GM18870 (cell line): ENCODE results near the gene MATN1.

Experiments
- ATAC-seq: cut with Tn5 transposase; IDR thresholded peaks from one replicate; pipeline ENCODE4 v1.9.1; 2021; ENCODE audit warnings: moderate library complexity; ENCODE audit not compliant: unreplicated experiment

Gene MATN1

DNA sequence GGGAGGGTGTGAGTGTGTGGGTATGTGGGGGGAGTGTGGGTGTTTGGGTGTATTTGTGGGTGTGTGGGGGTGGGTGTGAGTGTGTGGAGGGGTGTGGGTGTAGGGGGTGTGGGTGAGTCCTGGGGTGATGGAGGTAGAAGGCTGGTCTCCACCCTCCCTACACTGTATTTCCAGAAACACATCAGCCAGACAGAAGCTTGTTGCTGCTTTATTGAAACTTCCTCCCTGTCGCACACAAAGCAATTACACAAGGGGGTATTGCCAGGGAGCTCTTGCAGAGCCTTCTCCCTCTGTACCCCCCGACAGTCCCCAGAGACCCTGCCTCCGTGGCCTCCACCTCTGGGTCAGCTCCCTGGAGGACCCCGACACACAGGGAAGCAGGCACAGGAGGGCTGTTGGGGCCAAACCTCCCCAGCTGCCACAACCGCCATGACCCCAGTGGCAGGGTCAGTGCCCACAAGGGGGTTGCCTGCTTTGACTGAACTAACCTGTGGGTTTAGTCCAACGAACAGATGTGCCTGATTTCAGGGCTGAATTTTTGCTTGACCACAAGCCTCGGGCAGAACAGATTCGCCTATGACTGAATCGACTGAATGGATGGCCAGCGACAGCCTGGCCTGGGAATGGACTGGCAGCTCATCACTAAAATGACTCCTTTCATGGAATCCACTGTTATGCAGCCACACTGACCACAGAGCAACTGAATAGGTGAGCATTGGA, 9.1 kb upstream of the MATN1 start:
- no peak for ATAC-seq

DNA sequence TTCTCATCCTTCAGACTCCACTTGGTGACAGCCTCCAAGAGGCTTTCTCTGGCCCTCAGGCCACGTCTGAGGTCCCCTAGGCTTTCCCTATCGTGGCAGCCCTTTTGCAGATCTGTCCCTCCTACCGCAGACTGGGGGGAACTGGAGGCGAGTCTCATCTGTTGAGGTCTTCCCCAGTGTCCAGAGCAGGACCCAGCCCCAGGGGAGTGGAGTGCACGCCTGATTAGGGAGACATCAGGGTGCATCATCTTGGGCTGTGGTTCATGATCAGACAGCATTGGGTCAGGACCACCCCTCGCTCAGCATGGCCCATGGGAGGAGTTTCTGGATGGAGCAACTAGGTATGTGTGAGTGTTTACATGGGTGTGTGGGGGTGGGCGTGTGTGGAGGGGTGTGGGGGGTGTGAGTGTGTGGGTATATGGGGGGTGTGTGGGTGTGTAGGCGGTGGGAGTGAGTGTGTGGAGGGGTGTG, 8.5 kb upstream of the MATN1 start:
- ATAC-seq, result no peak

DNA sequence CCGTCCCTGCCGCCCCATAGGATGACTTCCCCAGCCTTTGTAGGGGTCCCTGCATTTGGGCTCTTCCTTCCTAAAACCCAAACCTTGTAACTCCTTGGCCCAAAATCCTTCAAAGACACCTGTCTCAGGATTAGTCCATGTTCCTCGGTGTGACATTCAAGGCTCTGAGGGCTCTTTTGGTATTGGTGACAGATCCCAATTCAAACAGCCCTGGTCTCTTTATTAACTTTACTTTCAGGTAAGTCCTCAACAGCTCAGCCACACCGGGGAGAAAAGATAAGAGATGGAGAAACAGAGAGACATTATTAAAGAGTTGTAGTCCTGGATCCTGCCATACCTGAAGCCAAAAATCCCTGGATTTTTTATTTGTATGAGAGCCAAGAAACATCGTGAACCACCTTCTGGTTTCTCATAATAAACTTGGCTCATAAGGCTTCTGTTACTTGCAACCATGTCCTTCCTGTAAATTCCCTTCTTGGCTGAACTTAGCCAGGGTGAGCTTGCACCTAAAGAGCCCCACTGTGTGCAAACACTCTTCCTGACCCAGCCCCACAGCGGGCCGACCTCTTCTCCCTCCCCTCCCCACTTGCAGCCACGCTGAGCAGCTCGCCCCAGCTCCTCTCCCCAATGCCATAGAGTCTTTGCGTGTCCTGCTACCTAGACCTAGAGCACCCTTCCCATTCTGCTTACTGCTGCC, 7.9 kb upstream of the MATN1 start:
- ATAC-seq, result no peak

DNA sequence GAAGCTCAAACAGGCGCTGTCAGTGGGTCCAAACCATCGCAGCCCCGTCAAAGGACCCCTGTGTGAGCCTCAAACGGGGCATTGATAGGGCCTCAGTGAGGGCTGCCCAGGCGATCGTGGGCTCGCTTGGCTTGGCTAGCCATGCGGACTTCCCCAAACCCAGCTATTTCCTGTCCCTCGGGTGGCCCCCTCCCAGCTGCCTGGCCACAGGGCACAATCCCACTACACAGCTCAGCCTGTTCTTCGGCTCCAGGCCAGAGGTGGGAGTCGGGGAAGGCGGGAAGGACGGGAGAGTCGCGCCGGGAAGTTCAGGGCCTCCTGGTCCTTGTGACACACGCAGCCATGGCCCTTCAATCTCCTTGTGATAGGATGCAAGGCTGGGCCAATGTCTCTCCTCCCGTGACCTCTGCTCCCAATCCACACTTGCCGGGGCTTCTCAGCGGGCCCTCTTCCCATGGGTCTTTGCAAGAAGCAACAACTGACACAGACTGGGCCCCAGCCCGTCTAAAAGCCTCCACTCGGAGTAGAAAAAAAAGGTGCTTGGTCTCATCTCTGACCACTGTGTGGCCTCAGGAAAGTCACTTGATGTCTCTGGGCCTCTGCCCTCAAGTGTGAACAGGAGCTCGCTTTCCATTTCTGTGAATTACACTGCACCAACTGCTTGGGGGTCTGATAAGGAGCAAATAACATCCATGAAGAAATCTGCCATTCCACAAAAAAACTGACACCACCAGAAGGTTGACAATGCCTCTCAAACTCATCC, 7.1 kb upstream of the MATN1 start:
- no peak for ATAC-seq

DNA sequence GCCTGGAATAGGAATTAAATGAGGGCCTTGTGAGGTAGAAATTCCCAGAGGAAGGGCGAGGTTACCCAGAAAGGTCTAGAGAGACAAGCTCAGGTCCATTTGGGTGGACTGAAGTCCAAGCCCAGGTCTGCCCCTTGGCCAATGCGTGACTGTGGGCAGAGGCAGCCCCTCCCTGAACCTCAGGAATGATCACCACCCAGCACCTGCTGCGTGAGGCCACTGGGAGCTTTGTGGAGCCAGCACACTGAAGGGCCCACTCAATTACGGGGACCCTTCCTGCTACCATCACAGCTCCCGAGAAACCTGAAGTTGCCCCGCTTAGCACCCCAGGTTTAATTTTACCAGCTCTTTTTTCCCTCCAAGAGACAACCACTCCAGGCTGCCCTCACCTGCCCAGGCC, 6.5 kb upstream of the MATN1 start:
- ATAC-seq, result no peak

DNA sequence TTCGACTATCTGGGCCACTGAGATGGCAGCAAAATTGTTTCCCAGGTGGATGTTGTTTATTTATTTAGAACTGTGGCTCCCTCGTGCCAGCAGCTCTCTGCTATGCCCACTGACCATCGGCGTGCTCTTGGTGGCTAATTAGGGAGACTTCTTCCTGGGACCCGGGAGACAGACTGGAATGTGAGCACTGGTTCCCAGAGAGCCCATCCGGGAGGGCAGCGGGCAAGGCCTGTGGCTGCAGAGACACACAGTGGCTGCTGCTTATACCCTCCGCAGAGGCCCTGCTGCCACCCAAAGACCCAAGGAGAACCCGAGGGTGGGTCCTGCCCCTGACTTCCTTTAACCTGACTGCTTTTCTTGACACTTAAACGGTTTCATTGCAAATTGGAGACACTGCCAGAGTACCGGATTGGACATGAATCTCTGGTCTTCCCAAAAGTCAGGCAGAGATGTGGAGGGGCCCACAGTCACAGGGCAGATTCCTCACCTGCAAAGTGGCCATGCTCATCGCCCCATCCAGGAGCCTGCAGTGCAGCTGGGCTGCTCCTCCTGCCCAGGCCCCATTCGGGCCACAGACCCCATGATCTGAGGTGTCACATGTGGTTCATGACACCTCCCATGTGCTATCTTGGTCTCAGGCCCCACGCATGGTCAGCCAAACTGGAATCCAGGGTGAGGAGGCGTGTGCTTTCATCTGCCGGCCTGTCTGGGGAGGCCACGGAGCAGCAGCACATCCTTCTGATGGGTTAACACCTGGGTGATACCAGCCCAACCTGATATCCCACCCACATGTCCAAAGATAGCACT, 5.7 kb upstream of the MATN1 start:
- ATAC-seq, result no peak

DNA sequence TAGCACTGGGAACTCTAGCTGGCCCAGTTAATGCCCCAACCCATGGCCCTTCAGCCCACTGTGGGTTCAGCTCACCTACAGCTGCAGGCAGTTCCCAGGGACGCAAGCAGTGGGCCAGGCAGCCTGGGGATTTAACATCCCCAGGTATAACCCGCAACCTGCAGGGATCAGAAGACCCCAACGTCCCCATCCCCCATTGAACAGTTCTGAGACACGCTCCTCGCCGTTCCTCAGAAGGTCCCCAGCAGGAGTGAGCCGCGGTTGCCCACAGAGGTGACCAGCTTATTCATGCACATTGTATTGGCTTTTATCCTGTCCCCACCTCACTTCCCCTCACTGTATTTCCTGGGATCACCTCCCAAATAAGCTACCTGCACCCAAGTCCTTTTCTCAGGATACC, 5.0 kb upstream of the MATN1 start:
- no peak for ATAC-seq

DNA sequence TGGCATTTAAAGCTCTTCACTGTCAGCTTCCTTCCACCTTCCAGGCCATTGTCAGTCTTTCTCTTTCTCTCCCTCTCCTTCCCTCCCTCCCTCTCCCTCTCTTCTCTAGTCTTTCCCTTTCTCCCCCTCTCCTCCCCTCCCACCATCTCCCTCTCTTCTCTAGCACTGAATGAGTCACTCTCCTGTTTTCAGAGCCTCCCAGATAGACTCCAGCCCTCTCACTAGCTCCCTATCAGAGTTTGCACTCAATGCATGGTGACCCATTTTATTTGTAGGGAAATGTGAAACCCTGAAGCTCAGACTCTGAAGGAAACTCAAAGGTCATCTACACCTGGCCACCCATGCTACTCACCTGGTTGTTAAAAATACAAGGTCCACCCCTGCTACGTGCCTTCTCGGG, 4.4 kb upstream of the MATN1 start:
- no peak for ATAC-seq

DNA sequence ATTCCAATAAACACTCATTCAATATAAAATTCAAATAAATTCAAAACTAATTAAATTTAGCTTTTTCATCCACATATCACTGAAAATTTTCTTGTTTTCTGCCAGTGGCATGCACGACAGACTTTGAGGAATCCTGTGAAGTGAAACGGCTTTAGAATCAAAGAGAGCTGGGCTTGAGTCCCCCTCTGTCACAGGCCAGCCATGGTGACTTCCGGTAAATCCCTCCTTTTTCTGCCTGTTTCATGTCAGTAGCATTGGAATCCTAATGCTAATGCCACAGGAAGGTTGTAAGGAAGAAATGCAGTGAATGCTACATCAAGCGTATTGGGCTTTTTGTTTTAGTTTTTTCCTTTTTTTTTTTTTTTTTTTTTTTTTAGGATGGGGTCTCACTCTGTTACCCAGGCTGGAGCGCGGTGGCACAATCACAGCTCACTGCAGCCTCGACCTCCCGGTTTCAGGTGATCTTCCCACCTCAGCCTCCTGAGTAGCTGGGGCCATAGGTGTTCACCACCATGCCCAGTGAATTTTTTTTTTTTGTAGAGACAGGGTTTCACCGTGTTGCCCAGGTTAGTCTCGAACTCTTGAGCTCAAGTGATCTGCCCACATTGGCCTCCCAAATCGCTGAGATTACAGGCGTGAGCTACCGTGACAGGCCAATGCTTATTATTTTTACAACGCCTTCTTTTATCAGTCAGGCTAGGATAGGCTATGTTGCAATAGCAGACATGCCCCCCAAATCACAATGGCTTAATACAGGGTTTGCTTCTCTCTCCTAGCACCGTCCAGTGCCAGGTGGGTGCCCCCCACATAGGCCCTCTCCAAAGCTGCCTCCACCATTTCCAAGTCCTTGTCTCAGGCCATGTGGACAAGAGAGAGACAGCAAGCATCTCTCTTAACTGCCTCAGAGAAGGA, 3.6 kb upstream of the MATN1 start:
- ATAC-seq, result no peak

DNA sequence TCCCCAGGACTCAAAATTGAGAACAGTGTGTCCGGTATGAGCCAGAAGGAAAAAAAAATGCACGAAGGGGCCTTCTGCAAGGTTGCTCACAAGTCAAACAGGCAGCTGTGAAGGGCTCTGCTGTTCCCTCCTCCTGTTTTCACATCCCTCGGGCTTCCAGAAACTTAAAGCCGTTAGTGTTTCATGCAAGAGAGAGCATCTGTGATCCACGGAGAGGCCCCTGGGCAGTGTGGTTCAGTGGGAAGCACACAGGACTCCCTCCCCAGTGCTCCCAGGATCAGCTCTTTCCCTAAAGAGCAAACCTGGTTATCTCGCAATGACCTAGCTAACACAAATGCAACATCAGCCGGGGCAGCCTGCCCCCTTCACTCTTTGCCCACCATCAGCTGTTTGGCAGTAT, 2.9 kb upstream of the MATN1 start:
- no peak for ATAC-seq

DNA sequence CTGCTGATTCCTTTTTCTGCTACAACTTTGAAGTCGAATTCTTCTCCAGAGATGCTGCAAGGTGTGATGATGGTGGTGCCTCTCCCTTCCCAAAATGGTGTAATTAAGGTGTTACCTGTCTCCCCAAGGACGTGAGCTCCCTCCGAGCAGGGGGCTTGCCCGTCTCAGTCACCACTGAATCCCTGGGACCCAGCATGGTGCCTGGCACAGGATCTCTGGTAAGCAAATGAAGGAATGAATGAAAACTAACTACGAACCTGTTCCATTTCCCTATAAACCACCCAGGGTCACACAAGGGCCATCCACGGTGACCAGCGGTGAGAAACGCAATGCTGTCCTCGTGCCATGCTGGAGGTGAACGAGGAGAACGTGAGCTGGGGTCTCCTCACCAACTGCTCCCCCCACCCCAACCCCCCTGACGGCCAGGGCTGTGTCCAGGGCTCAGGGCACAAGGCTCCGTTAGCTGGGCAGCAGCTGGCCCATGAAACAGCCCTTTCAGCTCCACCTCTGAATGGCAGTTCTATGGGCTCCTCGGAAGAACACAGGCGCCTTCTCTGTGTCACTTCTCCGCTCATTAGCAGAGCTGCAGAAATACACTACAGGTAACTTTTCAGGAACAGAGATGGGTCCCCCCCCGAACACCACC, 2.2 kb upstream of the MATN1 start:
- no peak for ATAC-seq

DNA sequence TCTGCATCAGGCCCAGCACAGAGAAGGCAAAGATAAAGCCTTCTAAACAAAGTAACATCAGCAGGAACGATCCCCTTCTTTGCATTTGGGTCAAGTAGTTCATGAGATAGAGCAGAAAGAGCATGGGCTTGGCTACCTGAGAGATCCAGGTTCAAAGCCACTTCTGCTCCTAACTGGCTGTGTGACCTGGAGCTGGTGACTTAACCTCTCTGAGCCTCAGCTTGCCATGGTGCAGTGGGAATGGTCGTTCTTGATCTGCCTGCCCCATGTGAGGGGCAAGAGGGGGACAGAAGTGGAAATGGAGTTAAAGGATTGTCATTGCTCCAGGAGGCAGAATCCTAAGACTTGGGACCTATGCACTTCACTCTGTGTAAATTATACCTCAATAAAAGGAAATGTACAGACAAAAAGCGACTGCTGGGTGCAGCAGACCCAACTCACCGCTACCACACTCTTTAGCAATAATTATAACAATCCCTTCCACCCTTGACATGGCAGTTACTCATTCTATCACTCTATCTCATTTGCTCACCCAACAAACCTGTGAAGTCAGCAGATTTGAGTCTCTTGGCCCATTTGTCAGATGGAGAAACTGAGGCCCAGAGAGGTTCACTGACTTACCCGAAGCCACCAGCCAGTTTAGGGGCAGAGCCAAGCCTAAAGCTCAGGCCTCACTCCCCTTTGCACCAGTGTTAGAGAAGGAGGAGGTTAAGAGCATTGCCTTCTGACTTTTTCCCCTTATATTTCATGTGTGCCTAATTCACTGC, 1.5 kb upstream of the MATN1 start:
- no peak for ATAC-seq

DNA sequence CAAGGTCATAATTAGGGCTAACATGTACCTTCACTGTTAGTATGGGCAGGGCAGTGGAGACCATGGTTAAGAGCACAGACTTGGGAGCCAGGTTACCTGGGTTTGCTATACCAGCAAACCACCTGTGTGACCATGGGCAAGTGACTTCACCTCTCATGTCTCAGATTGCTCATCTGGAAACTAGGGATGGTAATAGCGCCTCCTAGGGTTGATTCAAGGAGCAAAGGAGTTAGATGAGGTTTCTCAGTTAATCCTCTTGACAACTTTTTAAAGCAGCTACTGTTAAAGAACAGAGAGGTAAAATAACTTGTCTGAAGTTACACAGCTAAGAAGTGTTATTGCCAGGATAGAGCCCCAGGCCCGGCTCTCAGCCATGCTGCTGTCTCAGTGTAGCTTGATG, 790 bp upstream of the MATN1 start:
- ATAC-seq, result no peak

DNA sequence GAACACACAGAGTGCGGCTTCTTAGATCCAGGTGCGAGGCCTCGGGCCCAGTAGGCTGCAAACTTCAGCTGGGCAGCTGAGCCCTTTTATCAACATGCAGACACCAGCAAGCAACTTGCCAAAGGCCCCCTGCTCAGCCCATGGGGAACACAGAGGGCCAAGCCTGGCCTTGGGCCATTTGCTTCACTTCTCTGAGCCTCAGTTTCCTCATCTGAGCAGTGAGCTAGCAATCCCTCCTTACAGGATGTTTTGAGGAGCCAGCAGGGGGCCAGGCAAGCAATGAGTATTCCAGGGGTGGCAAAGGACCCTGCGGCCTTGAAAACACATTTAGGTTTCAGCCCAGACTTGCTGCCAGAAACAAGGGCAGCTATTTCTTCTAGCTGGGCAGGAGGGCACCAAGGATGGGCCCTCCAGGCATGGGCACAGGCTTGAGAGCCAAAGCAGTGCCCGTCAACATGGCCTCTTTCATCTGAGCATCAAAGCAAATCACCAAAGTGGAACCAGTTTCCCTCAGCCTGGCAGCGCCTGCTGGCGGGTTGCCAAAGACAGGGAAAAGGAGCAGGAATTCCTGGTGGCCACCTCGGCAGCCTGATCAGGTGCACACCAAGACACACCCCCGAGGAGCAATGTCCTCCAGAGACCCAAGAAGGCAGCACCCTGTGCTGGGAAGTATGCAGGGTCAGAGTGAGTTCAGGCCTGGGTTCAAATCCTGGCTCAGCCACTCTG, 1.4 kb downstream of the MATN1 start:
- ATAC-seq, result no peak

DNA sequence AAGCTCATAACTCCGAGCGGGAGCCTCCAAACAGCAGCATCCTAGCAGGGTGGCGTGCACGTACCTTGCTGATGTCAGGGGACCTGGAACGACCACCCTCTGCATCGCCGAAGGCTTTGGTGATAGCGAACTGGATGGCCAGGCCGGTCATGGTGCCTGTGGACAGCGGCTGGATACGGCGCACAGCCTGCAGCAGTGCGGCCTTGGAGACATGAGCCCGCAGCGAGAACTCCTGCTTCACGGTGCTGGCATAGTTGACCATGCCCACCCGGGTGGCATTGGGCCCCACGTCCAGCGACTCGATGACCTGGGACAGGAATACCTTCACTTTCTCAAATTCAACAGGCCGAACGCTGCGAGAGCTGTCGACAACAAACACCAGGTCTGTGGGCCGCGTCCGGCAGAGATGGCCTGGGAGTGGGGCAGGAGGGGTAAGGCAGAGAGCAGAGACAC, 2.0 kb downstream of the MATN1 start:
- no peak for ATAC-seq

DNA sequence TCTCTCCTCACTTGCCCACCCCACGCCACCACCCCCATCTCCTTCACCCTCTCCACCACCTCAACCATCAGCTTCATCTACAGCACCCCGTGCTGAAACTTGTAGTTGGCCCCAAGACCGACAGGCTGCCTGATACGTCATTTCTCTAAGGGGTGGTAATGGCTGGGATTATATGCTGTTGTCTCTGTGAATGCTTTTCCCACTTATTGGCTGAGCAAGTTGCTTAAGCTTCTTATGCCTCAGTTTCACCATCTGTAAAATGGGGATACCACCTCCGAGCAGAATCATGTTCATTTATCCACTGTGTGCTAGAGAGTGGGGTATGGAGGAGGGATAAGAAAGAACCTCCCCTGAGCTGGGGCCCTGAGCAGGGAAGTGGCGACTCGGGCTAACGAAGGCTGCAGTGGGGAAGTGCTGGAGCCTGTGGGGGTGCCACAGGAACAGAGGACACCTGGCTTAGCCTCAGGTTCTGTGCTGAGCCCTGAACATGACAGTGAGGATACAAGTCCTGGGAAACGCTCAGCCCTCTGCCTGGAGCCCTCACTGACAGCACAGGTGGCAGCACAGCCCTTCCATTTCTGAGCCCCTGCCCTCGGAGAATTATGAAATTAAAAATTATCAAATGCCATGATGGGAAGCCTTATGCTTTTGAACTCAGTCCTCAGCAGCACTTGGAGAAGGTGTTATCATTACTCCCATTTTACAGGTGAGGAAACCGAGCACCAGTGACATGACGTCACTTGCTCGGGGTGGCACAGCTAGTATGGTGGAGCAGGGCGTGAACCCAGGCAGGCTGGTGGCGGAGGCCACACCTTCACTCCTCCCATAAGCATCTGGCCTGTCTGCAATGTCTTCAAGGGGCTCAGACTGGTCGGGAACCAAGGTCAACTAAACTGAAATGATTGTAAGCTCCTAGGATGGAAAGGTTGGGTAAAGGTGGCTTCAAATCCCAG, 2.8 kb downstream of the MATN1 start:
- no peak for ATAC-seq
